ENCODE data around the gene PDE9A.

Gene PDE9A

DNA sequence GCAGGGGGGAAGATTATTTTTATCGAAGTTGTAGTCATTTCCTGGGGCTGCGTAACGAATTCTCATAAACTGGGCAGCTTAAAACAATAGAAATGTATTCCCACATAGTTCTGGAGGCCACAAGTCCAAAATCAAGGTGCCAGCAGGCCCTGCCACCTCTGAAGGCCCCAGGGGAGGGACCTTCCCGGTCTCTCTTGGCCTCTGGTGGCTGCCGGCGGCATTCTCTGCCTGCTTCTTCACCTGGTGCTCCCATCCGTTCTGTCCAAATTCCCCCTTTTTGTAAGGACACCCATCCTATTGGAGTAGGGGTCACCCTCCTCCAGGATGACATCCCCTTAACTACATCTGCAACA lies 92.8 kb downstream of the PDE9A start:
- no peak for DNase-seq

DNA sequence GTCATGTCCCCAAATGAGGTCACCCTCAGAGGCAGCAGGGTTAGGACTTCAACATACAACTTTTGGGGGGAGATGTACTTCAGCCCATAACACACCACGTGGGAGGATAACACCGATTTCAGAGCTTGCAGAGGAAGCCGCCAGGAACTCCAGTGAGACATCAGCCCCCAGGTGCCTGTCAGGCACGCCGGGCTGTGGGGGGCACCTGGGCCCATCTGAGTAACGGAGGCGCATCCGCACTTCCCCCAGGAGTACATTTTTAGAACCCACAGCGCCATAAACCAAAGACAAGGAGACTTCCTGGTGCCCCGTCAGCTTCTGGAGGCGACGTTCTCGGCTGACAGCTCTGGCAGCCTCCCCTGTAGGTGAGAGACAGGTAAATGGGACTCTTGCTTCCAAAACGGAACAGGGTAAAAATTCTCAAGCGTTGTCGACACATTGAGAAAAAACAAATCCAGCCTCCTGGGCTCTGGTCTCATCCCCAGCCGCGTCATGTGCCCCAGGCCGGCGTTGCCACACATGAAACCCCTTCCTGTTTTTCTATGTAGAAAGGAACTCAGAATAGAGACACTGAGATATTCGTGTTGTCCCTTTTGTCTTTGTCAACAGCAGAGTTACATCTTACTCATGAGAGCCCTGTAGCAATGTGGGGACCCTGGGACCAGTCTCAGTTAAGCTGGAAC lies 93.3 kb downstream of the PDE9A start:
- no peak for DNase-seq

DNA sequence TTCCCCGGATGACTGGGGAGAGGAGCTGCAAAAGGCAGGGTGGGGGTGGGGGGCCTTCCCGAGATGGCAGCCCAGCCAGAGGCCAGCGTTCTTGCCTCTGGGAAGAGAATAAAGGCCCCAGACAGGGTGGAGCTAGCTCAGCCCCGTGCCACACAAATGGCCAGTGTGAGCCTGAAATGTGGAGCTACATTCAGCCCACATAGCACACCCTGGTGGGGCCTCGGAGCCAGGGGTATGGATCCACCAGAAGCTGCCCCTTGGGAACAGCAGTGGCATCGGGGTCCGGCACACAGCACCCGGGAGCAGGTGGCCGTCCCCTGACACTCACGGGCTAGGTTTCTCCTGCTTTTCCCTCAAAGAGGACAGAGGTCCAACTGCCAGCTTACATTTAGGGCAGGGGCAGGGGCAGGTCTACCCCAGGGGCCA lies 93.9 kb downstream of the PDE9A start:
- DNase-seq: no peak

DNA sequence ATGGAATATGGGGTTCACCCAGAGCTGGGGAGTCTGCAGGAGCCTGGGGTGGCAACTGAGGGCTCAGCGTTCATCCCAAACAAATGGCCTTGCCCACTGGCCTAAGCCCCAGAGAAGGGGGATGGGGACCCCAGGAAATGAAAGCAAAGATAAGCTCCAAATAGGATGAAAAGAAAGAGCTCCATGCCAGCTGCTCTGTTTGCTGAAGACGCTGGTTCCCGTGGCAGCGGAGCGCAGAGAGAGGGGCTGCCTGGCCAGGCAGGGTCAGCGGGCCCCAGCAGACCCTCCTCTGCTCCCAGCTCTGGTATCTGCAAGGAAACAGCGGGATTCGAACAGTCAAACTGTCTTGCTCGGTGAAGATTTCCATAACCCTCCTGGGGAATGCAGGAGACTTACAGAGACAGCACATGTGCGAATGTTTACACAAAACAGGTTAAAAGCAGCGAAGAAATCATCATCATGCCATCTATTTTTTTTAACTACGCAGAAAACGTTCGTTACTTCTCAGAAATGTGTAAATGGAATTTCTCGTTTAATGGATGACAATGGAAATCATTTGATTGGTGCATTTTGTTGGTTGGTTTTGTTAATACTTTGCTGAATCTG lies 94.4 kb downstream of the PDE9A start:
- no peak for DNase-seq

DNA sequence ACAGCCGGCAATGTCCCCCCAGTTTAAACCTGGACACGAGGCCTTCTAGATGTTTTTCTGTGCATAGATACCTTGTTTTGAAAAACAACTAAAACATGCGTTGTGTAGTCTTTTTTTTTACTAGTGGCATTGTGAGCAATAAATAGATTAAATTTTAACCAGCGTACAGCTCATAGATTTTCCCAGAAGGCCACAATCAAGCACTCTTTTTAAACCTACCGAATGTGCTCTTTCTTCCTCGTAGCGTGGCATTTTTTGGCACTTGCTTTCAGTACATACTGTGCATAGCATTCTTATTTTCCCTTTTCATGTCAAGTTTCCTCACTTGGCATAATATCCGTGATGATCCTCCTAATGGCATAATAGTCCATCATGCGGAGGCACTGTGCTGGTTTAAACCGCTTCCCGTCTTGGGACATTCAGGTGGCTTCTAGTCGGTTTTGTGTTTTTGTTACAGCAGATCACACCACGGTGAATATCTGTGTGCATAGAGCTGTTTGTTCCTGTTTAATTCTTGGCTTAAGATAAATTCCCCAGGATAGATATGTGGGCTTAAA lies 95.3 kb downstream of the PDE9A start:
- DNase-seq: no peak

DNA sequence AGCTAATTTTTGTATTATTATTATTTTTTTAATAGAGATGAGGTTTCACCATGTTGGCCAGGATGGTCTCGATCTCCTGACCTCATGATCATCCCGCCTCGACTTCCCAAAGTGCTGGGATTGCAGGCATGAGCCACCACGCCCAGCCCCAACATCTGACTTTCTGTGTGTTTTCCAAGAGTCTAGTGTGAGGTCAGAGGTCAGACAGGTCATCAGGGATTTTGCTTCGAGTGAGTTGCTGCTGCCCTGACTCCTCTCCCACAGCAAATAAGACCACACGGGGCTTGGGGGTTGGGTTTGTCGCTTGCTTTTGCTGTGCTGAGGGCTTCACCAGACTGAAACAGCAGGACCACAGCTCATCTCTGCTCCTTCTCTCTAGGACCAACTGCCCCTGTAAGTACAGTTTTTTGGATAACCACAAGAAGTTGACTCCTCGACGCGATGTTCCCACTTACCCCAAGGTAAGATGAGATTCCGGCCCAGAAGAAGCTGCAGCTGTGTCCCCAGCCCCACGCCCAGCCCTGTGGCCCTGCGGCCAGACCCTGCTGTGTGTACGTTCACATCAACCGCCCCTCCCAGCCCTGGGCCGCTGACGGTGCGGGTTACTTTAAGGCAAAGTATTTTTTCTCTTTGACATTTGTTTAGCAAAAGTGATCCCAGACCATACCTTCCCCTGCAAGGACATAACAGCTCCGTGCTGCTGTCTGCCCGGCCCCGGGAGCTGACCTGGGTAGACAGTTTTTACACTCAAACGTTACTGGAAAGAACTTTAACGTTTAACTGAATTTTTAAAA lies 97.5 kb downstream of the PDE9A start:
- DNase-seq: no peak

DNA sequence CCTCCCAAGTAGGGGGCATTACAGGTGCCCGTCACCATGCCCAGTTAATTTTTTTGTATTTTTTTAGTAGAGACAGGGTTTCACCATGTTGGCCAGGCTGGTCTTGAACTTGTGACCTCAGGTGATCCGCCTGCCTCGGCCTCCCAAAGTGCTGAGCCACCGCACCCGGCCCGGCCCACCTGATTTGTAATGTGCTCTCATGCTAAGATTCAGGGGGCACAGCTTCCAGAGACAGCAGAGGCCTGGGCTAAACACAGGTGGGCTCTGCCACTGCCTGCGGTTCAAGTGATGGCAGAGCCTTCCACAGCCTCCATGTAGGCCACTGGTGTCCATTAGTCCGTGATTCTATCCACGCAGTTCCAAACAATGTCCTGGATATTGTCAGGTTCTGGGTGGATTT lies 98.4 kb downstream of the PDE9A start:
- no peak for DNase-seq

DNA sequence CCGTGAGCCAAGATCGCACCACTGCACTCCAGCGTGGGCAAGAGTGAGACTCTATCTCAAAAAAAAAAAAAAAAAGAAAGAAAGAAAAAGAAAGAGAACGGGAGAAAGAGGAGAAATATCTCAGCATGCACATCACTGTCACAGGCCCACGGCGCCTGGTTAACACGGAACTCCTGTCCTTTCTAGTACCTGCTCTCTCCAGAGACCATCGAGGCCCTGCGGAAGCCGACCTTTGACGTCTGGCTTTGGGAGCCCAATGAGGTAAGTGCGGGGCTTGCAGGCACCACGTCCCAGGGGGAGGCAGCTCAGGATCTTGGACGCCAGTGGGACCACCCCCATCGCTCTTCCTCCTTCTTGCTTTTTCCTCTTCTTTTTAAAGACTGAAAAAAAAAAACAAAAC lies 100.4 kb downstream of the PDE9A start:
- DNase-seq: no peak

DNA sequence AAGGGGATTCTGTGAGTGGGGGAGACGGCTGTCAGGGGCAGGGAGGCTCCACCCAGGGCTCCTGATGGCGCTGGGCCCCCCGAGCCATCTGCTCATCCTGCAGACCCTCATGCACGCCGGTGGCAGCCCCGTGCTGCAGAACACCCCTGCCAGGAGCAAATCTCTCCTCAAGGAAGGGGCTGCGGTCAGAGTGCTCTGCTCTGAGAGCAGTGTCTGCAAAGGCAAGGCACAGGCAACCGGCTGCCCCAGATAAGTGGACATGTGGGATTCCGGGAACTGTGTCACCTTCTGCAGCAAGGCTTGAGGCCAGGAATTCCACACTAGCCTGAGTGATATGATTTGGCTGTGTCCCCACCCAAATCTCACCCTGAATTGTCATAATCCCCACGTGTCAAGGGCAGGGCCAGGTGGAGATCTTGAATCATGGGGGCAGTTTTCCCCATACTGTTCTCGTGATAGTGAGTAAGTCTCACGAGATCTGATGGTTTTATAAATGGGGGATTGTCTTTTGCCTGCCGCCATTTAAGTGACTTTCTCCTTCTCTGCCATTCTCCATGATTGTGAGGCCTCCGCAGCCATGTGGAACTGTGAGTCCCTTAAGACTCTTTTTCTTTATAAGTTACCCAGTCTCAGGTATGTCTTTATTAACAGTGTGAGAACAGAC lies 101.0 kb downstream of the PDE9A start:
- DNase-seq: no peak

DNA sequence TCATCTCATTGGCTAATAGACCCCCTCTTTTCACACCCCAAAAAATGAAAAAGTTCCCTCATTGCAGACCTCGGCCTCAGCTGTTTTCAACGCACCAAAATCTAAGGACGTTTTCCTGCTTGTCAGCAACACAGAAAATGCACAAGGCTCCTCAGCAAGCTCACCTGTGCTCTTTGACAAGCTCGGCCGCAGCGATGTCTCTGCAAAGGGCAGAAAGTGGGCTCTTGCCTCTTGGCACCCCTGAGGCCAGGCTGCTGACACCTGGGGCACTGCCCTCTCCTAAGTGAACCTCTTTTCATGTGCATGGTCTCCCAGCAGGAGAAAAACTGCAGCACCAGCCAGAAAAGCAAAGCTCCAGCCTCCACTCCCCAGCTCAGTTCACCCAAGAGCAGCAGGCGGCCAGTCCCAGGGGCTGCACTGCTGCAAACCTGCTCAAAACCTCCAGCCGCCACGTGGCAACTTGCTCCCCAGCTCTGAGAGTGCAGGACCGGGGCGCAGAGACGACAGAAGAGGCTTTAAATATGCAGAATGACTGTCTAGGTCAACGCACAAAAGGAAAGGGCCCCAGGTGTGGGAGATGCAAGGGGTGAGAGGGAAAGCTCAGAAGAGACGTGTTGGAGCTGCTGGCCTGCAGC lies 101.7 kb downstream of the PDE9A start:
- DNase-seq: no peak

DNA sequence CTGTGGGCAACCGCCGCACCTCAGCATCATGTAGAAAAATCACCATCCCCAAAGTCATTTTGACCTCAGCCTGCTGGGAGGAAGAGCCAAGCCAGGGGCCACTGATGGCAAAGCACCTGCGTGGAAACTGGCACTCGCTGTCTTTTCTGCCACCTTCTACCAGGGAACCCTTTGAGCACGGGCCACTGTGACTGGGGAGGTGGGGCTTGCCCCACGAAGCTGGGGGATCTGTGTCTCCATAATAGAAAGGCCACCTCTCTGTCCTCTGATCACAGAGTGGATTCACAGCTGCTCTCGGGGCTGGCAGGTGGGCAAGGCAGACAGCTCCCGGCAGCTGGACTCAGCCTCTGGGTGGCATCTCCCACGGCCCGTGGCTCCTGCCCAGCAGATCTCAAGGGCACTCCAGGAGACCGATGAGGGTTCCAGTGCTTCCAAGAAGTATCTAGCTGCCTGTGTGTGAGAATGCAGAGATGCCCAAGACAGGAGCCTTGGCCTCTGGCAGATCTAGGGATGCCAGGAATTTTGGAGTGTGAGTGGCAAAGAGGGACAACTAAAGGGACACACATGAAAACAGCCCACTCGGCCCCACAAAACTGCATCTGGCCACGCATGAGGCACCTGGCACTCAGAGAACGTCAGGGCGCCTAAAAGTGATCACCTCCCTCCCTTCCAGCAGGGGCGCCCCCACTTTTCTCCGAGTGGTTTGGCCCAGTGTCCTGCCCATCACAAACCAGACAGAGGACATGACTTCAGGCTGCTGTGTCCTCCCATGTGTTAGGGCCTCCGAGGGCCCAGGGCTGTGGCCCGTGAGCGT lies 102.6 kb downstream of the PDE9A start:
- DNase-seq: no peak

DNA sequence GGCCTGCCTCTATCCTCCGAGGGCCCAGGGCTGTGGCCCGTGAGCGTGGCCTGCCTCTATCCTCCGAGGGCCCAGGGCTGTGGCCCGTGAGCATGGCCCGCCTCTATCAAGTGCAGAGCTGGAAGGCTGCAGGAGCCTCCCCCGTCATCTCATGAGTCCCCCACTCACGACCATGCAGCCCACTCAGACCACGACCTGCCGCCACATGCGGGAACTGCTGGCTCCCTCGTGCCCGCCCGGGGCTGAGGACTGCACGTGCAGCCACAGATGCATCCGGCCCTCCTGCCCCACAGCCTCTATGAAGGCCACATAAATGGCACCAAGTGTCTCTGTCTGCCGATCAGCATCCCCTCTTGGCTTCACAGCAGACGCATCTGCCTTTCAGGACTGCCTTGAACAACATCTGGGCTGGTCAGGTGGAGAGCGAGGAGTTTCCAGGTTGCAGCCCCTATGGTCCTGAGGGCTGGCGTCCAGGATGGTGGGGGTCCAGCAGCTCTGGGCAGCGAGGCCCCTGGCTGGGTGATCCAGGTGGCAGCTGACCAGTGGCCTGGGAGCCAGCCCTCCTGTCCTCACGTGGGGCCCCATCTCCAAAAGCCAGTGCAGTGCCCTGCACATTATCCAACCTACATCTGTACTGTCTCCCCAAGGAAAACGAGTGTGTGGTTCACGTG lies 103.3 kb downstream of the PDE9A start:
- DNase-seq: no peak

DNA sequence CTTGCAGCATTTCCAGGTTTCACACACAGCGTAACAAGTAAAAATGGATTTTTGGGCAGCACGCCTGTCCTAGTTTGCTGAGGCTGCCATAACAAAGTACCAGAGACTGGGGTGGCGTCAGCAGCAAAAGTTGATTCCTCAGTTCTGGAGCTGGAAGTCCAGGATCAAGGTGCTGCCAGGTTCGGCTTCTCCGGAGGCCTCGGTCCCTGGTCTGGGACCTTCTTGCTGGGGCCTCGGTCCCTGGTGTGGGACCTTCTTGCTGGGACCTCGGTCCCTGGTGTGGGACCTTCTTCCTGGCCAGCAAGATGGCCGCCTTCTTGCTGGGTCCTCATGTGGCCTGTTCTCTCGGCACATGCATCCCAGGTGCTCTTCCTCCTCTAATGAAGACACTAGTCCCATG lies 104.0 kb downstream of the PDE9A start:
- no peak for DNase-seq

DNA sequence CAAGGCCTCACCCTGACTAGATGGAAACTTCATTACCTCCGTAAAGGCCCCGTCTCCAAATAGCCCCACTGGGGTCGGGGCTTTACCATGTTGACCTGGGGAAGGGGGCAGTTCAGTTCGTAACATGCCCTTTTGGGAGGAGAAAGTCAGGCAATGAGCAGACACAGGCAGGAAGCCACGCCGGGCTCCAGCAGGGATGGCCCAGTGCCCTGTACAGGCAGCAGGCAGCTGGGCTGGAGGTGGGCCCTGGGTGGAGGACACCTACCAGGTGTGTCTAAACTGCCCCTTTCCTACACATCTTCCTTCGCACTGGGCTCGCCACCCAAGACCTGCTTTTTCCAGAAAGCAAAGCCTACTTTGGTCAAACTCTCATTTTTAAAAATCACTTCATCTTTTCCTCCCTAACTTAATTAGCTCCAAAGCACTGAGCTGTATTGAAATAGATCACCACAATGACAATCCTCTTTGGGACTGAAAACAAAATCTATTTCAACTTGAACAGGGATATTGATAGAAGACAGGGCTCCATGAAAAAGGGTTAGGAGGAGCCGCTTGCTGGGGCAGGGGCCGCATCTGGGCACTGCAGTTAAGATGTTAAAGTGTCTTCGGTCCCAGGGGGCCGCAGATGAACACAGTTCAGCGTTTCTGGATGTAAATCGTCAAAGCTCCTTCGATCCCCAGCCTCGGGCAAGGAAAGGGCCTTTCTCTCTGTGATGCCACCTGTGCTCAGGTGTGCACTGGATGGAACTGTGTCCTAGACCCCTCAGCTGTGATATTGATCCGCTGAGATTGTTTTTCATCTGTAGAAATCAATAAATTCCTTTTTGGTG lies 104.6 kb downstream of the PDE9A start:
- no peak for DNase-seq

DNA sequence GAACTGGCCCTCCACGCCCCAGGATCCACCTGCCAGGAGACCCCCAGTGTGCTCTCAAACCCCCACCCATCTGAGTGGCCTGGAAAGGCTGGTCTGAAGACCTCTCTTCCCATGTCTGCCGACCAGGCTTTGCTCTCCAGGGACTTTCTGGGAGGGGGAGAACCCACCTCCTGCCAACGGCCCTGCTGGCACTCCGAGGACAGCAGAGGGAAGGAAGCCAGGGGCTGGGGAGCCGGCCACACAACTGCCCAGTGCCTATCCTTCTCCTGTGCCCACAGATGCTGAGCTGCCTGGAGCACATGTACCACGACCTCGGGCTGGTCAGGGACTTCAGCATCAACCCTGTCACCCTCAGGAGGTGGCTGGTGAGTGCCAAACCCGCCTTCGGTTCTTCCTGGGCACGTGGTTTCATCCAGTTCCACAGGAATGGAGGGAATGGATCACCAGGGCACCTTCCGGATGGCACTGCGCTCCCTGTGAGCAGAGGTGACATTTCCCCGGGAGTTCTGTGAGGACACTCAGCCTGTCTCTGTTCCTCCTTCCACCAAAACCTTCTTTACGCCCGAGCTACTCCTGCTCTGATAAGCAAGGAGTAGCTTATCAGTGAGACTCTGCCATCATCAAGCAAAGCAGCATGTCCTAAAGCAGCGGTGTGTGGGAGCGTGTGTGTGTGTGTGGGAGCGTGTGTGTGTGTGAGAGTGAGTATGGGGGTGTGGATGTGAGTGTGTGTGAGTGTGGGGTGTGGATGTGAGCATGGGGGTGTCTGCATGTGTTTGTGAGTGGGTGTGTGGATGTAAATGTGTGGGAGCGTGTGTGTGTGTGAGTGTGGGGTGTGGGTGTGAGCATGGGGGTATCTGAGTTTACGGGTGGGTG lies 105.5 kb downstream of the PDE9A start:
- no peak for DNase-seq

DNA sequence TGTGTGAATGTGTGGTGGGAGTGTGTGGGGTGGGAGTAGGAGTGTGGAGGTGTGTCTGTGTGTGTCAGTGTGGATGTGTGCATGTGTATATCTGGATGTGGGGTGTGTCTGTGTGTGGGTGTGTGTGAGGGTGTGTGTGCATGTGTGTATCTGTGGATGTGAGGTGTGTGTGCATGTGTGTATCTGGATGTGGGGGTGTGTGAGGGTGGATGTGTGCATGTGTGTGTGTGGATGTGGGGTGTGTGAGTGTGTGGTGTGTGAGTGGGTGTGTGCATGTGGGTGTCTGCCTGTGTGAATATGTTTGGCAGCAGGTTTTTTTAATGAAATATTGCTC lies 106.1 kb downstream of the PDE9A start:
- DNase-seq: no peak

DNA sequence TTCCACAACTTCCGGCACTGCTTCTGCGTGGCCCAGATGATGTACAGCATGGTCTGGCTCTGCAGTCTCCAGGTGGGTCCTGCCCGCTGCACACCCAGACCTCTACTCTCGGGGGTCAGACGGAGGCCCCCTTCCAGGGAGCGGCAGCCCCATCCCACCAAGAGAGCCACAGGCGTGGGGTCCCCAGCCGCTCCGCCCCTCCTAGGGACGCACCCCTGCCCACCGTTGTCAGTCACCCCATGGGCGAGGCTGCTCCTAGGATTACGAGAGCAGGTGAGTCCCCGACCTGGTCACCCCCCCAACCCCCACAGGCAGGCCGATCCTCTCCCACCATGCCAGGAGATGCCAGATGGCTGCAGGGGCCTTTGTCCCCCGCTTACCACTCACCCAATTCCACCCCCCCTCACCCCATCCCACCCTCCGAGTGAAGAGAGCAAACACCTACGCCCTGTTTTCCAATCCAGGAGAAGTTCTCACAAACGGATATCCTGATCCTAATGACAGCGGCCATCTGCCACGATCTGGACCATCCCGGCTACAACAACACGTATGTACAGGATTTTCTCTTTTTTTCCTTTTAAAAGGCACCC lies 107.0 kb downstream of the PDE9A start:
- no peak for DNase-seq

DNA sequence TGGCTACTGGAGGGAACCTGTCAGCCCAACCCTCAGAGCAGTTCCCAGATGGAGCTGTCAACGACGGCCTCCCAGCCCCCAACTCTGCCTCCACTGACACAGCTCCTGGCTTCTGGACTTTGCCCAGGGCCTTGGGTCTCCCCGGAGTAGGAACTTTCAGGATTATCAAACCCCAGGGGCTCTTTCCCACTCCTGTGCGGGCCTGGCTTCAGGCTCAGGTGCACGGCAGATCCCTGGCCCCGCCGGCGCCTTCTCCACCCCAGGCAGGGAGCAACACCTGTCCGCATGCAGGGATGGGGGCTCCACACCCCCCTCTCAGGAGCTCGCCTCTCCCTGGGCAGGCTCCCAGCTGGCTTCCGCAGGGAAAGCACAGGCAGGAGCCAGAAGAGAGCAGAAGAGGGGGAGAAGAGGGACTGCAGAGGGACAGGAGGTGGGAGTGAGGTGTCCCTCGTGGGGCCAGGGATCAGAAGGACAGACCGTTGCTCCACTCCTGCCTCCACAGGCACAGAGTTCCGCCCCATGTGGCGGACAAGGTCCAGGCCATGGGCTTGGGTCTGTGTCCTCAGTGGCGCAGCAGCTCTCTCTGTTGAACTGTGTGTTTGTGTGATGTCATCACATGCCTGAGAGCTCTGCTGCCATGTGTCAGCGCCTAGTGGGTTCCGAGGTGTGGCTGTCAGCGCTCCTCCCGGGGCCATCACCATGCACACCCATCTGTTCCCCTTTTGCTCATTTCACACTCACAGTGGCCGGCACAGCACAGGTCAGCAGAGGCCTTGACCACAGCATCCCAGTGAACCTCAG lies 107.7 kb downstream of the PDE9A start:
- no peak for DNase-seq

Data from NCI-H510A (cell line).